GM18511 (cell line): ENCODE results near the gene DCDC2C.

Source experiments
- ATAC-seq: cut with Tn5 transposase; IDR thresholded peaks from one replicate; pipeline ENCODE4 v1.9.1; 2021; ENCODE audit warnings: mild to moderate bottlenecking, moderate library complexity; ENCODE audit not compliant: unreplicated experiment

DCDC2C gene

GRCh38 chr2:3708576-3708975 is 5.2 kb downstream of the DCDC2C start:
- no peak for ATAC-seq

- no peak for ATAC-seq
Observed at GRCh38 chr2:3709225-3709624, 5.8 kb downstream of the DCDC2C start.

GRCh38 chr2:3712424-3712823 is 9.0 kb downstream of the DCDC2C start:
- ATAC-seq = no peak

GRCh38 chr2:3712831-3713503 is 9.6 kb downstream of the DCDC2C start:
- ATAC-seq = no peak

- no peak for ATAC-seq
Observed at GRCh38 chr2:3718679-3719078, 15.3 kb downstream of the DCDC2C start.

GRCh38 chr2:3725002-3725401 is 21.6 kb downstream of the DCDC2C start:
- no peak for ATAC-seq

- no peak for ATAC-seq
Observed at GRCh38 chr2:3725458-3726250, 22.3 kb downstream of the DCDC2C start.

GRCh38 chr2:3726511-3726910 is 23.1 kb downstream of the DCDC2C start:
- ATAC-seq = no peak

GRCh38 chr2:3727397-3728045 is 24.1 kb downstream of the DCDC2C start:
- ATAC-seq = no peak

- peak; percentile 62 for ATAC-seq
Observed at GRCh38 chr2:3728104-3729054, 25.0 kb downstream of the DCDC2C start.

GRCh38 chr2:3729055-3729448 is 25.7 kb downstream of the DCDC2C start:
- no peak for ATAC-seq

- ATAC-seq = no peak
Observed at GRCh38 chr2:3729786-3730185, 26.4 kb downstream of the DCDC2C start.

- no peak for ATAC-seq
Observed at GRCh38 chr2:3730646-3731045, 27.3 kb downstream of the DCDC2C start.

GRCh38 chr2:3731829-3732228 is 28.5 kb downstream of the DCDC2C start:
- ATAC-seq = no peak

GRCh38 chr2:3736112-3736511 is 32.7 kb downstream of the DCDC2C start:
- no peak for ATAC-seq

- no peak for ATAC-seq
Observed at GRCh38 chr2:3737128-3737527, 33.8 kb downstream of the DCDC2C start.

GRCh38 chr2:3738454-3738853 is 35.1 kb downstream of the DCDC2C start:
- peak; percentile 65 for ATAC-seq

- no peak for ATAC-seq
Observed at GRCh38 chr2:3739313-3739712, 35.9 kb downstream of the DCDC2C start.

GRCh38 chr2:3741396-3741795 is 38.0 kb downstream of the DCDC2C start:
- no peak for ATAC-seq

- ATAC-seq = no peak
Observed at GRCh38 chr2:3741867-3742602, 38.7 kb downstream of the DCDC2C start.
